NCI-H748 (cell line): ENCODE results near the gene NFATC1.
A peak's percentile ranks its signal among the peaks of the same experiment; 100 is the strongest.

ENCODE experiments used
- DNase-seq: peaks from one replicate; lab custom pipeline; 2025; ENCODE audit not compliant: unreplicated experiment; lab: John Stamatoyannopoulos, UW

NFATC1 gene

DNA sequence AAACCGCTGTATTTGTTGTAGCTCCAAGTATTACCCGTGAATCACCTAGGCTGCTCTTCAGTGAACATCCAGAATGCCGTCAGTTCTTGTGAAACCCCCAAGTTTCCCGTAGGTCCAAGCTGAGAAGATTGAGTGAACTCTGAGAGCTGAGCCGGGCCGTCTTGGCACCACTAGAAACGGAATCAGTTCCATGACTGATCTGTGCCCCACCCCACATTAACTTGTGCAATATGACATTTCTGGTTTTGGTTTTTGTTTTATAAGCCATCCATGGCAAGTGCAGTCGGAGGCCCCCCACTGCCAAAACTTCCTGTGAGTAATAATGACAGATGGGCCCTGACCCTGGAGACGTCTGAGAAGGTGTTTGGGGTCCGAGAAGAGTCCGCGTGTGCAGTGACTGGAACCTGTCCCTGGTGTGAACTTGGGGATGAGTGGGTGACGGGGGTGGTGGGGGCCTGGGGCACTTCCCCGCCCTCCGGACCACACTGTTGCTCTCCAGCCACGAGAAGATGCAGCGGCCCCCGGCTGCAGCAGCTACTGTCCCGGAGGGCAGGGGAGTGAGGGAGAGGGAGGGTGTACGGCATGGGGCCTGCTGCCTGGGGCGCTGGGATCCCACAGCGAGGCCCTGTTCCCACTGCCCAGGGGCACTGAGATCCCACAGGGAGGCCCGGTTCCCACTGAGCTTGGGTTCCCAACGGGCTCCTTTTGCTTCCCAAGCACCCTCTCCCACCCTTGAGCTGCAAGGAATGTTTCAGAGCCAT lies 26.5 kb downstream of the NFATC1 start:
- DNase-seq, result no peak

DNA sequence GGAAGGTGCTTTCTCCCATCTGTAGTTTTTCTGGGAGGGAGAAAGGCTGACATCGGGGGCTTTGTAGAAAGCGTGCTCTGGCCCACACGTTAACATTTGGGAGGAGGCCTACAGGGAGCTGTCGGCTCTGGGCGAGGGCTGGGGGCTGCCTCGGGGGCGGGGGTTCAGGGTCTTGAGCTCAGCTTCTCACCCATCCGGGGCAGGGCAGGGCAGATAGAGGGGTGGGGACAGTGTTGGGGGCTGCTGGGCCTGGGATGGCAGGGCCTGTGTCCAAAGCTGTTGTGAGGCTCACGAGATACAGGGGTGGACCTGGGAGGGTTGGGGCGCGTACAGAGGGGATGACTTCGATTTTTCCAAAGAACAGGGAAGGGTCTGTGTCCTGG lies 27.0 kb downstream of the NFATC1 start:
- no peak for DNase-seq

DNA sequence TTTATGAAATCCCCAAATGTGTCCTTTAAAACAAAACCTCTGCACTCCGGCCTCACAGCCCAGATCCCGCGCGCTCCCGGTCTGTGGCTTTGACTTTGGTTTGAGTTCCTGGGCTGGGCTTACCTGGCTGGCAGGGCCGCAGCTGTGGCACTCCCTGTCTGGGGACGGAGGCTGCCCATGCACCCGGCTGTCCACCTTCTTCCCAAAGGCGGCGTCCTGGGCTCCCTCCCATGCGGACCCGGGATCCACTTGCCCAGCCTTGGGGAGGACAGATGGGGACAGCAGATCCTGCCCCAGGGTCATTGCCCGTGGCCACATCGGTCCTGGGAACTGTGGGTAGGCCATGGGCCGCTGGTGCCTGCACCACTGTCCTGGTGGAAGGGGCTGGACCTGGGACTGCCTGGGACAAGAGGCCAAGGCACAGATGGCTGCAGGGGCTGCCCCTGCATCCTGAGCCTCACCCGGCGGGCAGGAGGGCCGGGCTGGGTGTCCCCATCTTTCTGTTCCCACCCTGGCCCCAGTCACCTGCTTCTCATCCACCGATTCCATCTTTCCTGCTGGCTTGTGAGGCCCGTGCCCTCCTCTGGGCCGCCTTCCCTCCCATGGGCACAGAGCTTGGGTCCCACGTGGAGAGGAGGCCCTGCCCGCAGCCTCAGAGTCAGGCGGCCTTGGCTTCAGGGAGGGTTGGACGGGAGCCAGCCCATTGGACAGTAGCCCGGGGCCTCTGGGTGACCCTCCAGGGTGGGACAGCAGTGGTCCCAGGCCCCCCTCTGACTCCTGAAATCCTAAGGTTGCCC lies 27.7 kb downstream of the NFATC1 start:
- no peak for DNase-seq

- no peak for DNase-seq
Measured at GRCh38 chr18:79424008-79424565, 28.4 kb downstream of the NFATC1 start.

DNA sequence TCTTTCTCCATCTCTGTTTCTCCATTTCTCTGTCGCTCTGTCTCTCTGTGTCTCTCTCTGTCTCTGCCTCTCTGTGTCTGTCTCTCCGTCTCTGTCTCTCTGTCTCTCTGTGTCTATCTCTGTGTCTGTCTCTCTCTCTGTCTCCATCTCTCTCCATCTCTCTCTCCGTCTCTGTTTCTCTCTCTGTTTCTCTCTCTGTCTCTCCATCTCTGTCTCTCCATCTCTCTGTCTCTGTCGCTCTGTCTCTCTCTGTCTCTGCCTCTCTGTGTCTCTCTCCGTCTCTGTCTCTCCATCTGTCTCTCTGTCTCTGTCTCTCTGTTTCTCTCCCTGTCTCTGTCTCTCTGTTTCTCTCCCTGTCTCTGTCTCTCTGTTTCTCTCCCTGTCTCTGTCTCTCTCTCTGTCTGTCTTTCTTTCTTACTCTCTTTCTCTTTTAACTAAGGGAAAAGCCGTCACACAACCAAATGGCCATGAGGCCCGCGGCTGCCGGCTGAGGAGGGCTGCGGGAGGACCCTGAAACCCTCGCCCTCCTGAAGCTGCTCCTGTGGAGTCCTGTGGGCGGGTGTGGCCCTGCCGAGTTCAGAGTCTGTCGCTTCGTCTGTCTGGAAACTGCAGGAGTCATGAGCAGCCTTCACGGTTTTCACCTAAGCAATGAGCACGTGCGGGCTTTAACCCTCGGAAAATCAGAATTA lies 29.3 kb downstream of the NFATC1 start:
- DNase-seq, result peak; percentile 15

DNA sequence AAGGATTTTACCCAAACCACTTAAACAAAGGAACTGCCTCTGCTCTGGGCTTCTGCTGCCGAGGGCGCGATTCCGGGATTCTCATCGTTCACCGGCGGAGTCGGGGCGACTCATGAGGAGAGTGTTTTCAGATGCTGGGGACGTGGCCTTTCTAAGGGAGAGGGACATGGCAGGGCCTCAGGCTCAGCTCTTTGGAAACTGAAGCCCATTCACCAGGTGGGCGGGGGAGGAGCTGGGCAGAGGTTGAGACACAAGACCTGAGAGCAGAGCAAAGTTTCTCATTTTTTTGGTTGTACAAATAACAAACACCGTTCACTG lies 29.8 kb downstream of the NFATC1 start:
- no peak for DNase-seq

DNA sequence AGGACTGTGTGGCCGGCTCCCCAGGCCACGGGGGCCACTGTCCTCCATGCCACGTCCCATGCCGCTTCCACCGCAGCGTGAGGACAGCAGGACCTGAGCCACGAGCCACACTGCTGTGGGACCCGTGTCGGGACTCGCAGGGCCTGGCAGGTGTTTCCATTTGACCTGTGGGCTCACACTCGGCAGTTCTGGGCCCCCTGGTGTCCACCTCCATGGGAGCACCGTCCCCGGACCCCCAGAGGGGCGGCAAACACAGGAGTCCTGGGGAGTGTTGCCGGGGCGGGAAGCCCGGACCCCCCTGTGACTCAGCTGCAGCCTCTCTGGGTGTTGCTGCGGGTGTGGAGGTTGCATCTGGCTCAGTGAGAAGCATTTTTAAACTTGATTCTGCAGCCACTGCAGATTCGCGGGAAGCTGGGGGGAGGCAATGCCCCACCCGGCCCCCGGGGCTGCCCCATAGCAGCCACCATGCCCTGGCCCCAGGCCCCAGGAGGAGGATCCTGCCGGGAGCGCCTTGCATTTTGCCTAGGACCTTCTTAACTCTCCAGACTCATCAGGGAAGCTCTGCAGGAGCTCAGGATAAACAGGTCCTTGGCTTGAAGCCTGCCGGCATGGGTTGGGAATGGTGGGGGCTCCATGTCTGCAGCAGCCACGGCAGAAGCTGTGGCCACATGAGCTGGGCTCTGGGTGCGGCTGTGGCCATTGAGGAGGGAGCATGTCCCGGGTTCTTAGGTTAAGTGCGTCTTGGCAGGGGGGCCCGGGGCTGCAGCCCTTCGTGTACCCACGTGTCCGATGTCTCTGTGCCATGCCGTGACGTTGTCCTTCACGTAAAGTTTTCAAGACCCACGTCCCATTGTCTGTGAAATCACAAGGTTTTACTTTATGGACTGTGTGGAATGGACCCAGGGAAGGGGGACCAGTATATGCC lies 30.9 kb downstream of the NFATC1 start:
- no peak for DNase-seq

DNA sequence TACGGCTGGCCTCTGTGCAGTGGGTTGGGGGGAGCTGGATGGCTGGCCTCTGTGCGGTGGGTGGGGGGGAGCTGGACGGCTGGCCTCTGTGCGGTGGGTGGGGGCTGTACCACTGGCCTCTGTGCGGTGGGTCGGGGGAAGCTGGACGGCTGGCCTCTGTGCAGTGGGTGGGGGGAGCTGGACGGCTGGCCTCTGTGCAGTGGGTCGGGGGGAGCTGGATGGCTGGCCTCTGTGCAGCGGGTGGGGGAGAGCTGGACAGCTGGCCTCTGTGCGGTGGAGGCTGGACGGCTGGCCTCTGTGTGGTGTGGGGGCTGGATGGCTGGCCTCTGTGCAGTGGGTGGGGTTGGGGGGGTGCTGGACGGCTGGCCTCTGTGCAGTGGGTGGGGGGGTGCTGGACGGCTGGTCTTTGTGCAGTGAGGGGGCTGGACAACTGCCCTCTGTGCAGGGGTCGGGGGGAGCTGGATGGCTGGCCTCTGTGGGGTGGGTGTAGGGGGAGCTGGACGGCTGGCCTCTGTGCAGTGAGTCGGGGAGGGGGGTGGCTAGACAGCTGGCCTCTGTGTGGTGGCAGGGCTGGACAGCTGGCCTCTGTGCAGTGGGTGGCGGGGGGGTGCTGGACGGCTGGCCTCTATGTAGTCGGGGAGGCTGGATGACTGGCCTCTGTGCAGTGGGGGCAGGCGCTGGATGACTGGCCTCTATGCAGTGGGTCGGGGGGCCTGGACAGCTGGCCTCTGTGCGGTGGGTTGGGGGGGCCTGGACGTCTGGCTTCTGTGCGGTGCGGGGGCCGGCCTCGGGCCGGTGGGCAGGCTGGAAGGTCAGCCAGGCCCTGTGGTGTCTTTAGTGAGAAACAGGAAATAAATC lies 31.9 kb downstream of the NFATC1 start:
- no peak for DNase-seq

DNA sequence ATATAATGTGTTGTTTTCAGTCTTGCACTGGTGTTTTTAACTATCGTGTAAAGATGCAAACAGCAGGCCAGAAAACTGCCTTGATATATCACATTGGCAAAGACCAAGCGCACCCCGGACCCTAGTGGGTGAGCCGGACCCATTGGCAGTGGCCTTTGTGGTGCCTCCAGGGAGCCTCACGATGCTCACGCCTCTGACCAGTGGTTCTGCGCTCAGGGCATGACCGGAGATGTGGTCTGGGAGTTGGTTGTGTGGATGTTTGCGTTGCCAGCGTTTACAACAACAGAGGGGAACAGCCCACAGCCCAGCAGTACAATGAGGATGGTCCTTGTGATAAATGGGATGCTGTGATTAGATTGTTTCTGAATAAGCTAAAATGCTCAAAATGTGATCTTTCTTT lies 32.6 kb downstream of the NFATC1 start:
- DNase-seq, result no peak

GRCh38 chr18:79429381-79429780 lies 33.7 kb downstream of the NFATC1 start:
- no peak for DNase-seq

DNA sequence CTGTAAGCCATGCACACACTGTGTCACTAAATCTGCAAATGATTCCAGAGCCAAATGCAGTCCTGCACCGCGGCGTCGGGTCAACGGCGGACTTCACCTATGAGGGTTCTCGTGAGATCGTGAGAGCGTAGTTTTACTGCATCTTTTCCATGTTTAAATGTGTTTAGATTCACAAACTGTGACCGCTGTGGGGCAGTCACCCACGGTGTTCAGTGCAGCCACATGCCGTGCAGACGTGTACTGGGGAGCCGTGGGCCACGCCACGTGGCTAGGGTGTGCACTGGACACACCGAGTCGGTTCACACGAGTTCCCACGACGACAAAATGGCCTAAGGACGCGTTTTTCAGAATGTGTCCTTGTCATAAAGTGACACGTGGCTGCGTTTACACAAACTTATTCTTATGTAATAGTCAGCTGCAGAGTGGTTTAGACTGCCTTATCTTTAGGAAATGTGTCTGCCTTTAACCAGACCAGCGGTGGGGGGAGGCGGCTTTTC lies 34.1 kb downstream of the NFATC1 start:
- no peak for DNase-seq

DNA sequence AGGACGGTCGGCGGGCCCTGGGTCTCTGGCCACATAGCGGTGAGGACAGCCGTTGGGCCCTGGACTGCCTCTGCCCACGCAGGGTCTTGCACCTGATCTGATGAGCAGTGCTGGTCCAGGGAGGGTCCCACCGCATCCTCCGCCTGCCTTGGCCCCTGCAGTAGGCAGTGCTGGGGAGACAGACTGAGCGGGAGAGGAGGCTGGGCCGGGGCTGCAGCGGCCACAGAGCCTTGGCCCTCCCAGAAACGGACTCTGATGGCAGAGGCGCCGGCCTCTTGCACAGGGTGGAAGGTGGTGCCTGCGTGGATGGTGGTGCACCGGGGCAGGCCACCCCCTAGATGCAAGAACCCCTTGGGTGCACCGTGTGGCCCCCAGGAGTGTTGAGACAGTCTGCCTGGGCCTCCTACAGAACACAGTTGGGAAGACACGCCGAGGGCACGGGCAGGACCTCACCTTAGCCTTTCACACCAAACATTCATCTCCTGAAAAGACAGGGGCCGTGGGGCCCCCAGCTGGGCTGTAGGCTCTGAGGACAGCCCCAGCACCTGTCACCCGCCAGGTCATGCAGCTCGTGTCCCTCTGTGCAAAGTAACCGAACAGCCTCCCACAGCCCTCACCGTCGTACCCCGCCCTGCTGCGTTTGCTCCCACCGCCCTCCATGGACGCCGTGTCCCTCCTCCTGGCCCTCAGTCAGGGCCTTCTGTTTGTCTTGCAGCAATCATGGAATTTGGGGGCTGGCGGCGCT lies 36.8 kb downstream of the NFATC1 start:
- no peak for DNase-seq

DNA sequence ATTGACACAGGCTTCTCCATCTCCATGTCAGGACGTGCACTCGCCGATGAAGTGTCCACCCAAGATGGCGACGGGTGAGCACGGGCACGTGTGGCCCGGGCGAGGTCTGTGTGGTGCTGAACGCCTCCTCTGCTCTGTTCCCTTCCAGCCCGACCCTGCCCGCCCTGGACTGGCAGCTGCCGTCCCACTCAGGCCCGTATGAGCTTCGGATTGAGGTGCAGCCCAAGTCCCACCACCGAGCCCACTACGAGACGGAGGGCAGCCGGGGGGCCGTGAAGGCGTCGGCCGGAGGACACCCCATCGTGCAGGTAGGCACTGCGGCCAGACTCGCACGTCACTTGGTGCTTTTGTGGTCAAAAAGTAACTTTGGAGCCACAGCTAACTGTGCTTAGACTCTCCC lies 37.7 kb downstream of the NFATC1 start:
- DNase-seq, result no peak

DNA sequence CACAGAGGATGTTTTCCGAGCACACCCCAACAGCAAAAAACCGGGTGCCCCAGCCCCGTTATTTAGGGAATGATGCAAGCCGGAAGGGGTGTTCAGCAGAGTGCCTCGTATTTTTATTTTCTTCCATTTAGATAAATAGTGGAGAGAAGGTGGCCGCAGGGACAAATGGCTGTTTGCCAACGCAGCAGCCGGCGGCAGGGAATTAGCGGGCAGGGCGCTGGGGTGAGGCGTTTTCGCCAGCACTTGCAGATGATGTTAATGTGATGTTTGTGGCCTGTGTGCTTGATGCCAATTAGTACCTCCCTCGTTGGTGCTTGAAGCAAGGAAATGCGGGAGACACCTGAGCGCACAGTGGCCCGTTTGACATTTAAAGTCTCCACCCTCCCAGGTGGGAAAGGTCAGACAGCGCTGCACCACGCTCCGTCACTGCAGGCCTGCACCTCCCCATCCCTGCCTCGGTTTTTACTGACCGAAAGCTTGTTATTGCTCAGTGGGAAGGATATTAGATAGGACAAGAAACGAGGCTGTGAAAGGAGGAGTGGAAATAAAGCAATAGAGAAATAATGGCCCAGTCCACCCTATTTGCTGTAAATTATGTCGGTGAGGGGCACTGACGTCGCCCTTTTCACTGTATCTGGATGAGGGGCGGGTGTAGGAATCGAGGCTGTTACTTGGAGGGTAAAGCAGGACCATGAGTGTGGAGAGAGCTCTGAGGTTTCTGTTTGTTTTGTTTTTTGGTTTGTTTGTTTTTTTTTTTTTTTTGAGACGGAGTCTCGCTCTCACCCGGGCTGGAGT lies 39.1 kb downstream of the NFATC1 start:
- DNase-seq, result peak; percentile 78

DNA sequence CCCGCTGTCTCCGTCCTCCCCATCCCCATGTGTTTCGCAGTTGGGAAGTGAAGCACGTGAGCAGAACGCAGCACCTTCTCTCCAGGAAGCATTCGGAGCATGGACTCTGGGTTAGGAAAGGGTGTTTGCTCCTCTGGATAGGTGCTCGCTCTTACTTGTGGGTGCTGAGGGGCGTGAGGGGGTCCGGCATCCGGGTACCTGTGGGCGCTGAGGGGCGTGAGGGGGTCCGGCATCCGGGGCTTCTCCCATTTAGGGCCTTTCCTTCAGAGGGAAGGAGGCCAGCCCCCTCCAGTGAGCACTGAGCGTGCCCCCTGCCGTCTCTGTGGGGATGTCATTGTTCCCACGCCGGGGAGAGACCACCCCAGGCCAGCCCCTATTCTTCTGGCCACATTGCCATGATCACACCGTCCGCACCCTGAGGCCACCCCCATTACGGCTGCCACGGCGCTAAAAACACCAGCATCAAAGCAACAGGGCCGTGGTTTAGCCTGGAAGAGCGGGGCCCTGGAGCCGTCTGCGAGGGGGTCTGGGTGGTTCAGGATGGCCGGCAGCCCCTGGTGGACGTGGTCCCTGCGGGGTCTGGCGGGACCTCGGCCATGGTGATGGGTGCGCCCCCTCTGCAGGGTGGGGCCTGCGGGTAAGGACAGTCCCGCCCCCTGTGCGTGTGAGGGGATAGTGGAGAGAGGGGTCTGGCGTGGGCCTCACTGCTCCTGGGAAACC lies 41.0 kb downstream of the NFATC1 start:
- no peak for DNase-seq

DNA sequence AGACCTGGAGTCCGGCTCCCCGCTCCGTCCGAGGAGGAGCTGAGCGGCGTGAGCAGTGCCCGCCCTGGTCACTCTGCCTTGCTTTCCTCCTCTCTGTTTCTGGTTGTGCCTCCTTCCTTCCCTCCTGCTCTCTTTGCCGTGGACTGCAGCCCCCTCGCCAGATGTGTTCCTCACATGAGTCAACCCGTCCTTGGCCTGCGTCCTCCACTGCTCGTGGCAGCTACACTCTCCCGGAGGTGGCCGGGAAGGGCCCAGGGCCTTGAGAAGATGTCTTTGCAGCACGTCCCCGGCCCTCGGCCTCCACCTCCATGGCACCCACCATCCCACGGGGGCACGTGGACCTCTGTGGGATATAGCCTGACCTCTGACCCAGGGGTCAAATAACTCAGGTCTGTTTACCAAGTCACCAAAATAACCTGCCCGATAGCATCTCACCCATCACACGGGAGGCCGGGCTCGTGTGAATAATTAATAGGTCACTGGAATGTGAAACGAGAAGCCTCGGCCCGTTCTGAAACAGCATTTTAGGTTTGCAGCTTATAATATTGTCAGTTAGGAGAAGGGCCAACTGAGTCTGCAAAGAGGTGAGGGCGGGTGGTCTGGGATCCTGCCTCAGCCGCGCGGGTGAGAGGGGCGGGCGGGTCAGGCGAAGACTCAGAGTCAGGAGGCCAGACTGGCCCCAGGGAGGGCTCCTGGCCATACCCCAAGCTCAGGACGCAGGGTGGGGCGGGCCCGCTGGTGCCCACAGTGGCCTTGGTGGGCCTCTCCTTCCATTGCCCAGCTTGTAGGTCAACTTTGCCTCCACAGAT lies 42.6 kb downstream of the NFATC1 start:
- DNase-seq, result no peak
